Lower leg skin (tissue), 4 donors: ENCODE data around the gene TMEM11. TPM values are rescaled to one million over a fixed set of nuclear protein-coding genes. Genes with fewer than 3 reads are reported as not detected.

ENCODE experiments used
- DNase-seq, 2 donors: peaks; one replicate each; pipeline ENCODE4 v3.0.0-alpha.2; 2019; ENCODE audit warnings: low spot score in 2 of 2
- H3K4me3 ChIP-seq: fragments of 200-600 bp; sonication (generic); 2 replicates; pipeline ENCODE4 v1.5.1; 2017; ENCODE audit warnings: mild to moderate bottlenecking, low read depth; ENCODE audit not compliant: poor library complexity, severe bottlenecking
- CTCF ChIP-seq, 3 donors: fragments of 450-650 bp; IDR thresholded peaks; one replicate each; pipeline ENCODE4 v1.5.1; 2016; ENCODE audit warnings: antibody characterized with exemption in 3 of 3, mild to moderate bottlenecking in 3 of 3, moderate library complexity in 2 of 3
- POLR2A ChIP-seq, 2 donors: fragments of 450-650 bp; IDR thresholded peaks; one replicate each; pipeline ENCODE4 v1.6.1; 2016 to 2017; ENCODE audit warnings: antibody characterized with exemption in 2 of 2, mild to moderate bottlenecking in 1 of 2, moderate library complexity in 1 of 2
- WGBS, 2 donors: methylation state at CpG; one replicate each; pipeline ENCODE4 v1.1.5; 2018; 5-methylcytosine and 5-hydroxymethylcytosine counted together
- intact Hi-C: fragments of 100-400 bp; cut with DNase I; formaldehyde crosslinking; loops from one replicate; pipeline ENCODE4 v1.15.0; 2023; ENCODE audit warnings: low total_unique reads
- total RNA-seq, 4 donors: library from RNA; depleted of rRNA; stranded (reverse); fragments of >200 nt; gene quantifications; one replicate each; pipeline ENCODE4 v1.1.0, GENCODE V29; 2016

Gene TMEM11
- total RNA-seq, 4 donors from 2014 or later, result 30.0 to 43.5 (median 37.0) TPM

GRCh38 chr17:21163101-21163500 lies 50.9 kb downstream of the TMEM11 start:
- 94 to 95% methylated on average over 6 of the region's 6 CpGs for WGBS, 2 donors
- intact Hi-C loops, result no loop called here
- no peak for DNase-seq
- no peak overlapping the region for H3K4me3 ChIP-seq
- TF ChIP-seq CTCF (IDR thresholded peaks at IDR 0.05) (no peak), POLR2A (IDR thresholded peaks at IDR 0.05) (no peak)

- no peak overlapping the region for H3K4me3 ChIP-seq
- DNase-seq, result no peak
- TF ChIP-seq POLR2A (IDR thresholded peaks at IDR 0.05) (no peak), CTCF (IDR thresholded peaks at IDR 0.05) (no peak)
- intact Hi-C loops, result no loop called here
- WGBS, 2 donors, result 68 to 75% methylated on average over 2 of the region's 2 CpGs
These were observed 51.6 kb downstream of the TMEM11 start for GRCh38 chr17:21162394-21162775.

GRCh38 chr17:21161498-21162393 lies 52.2 kb downstream of the TMEM11 start:
- WGBS, 2 donors, result 35 to 38% methylated on average over 7 of the region's 7 CpGs

GRCh38 chr17:21160401-21160800 lies 53.6 kb downstream of the TMEM11 start:
- TF ChIP-seq POLR2A (IDR thresholded peaks at IDR 0.05) (no peak), CTCF (IDR thresholded peaks at IDR 0.05) (no peak)
- DNase-seq, result no peak
- intact Hi-C loops, result no loop called here
- H3K4me3 ChIP-seq, result no peak overlapping the region

More at GRCh38 chr17:21161498-21162393, 52.2 kb downstream of the TMEM11 start:
- DNase-seq, result no peak
- intact Hi-C loops, result no loop called here
- no peak for TF ChIP-seq CTCF (IDR thresholded peaks at IDR 0.05)
- TF ChIP-seq POLR2A (IDR thresholded peaks at IDR 0.05), result no peak
- H3K4me3 ChIP-seq, result no peak overlapping the region

GRCh38 chr17:21157586-21158370 lies 56.2 kb downstream of the TMEM11 start:
- H3K4me3 ChIP-seq, result no peak overlapping the region
- TF ChIP-seq POLR2A (IDR thresholded peaks at IDR 0.05), result no peak
- no peak for TF ChIP-seq CTCF (IDR thresholded peaks at IDR 0.05)

More at GRCh38 chr17:21157586-21158370, 56.2 kb downstream of the TMEM11 start:
- no peak for DNase-seq
- WGBS, 2 donors, result 50 to 61% methylated on average over 1 of the region's 1 CpG
- intact Hi-C loops, result no loop called here
